Ishikawa (cell line): ENCODE data around the gene APOB.

ENCODE experiments used
- CEBPB ChIP-seq: IDR thresholded peaks from 2 replicates; pipeline ENCODE4 v1.6.1; 2012
- CREB1 ChIP-seq: IDR thresholded peaks from 2 replicates; pipeline ENCODE4 v1.6.1; 2012; ENCODE audit warnings: low read depth
- EGR1 ChIP-seq: IDR thresholded peaks from 2 replicates; pipeline ENCODE4 v1.6.1; 2012
- EP300 ChIP-seq: IDR thresholded peaks from 2 replicates; pipeline ENCODE4 v1.6.1; 2012; ENCODE audit warnings: borderline replicate concordance
- FOXM1 ChIP-seq: IDR thresholded peaks from 2 replicates; pipeline ENCODE4 v1.6.1; 2012; ENCODE audit warnings: low read depth, borderline replicate concordance
- NFIC ChIP-seq: IDR thresholded peaks from 2 replicates; pipeline ENCODE4 v1.6.1; 2012
- RAD21 ChIP-seq: IDR thresholded peaks from 2 replicates; pipeline ENCODE4 v1.6.1; 2012; ENCODE audit warnings: low read depth
- TAF1 ChIP-seq: IDR thresholded peaks from 2 replicates; pipeline ENCODE4 v1.6.1; 2012; ENCODE audit warnings: low read depth, mild to moderate bottlenecking
- TCF12 ChIP-seq: IDR thresholded peaks from 2 replicates; pipeline ENCODE4 v1.6.1; 2012; ENCODE audit warnings: low read depth
- TEAD4 ChIP-seq: IDR thresholded peaks from 2 replicates; pipeline ENCODE4 v1.6.1; 2012
- YY1 ChIP-seq: IDR thresholded peaks from 2 replicates; pipeline ENCODE4 v1.6.1; 2012; ENCODE audit warnings: low read depth
- ZBTB7A ChIP-seq: IDR thresholded peaks from 2 replicates; pipeline ENCODE4 v1.6.1; 2012; ENCODE audit warnings: low read depth
- TF ChIP-seq, protein P1 (sequence below): IDR thresholded peaks from 2 replicates; pipeline ENCODE4 v1.6.1; 2012; ENCODE audit warnings: low read depth, mild to moderate bottlenecking
- TF ChIP-seq, protein P2 (sequence below): IDR thresholded peaks from 2 replicates; pipeline ENCODE4 v1.6.1; 2012

Gene APOB

DNA sequence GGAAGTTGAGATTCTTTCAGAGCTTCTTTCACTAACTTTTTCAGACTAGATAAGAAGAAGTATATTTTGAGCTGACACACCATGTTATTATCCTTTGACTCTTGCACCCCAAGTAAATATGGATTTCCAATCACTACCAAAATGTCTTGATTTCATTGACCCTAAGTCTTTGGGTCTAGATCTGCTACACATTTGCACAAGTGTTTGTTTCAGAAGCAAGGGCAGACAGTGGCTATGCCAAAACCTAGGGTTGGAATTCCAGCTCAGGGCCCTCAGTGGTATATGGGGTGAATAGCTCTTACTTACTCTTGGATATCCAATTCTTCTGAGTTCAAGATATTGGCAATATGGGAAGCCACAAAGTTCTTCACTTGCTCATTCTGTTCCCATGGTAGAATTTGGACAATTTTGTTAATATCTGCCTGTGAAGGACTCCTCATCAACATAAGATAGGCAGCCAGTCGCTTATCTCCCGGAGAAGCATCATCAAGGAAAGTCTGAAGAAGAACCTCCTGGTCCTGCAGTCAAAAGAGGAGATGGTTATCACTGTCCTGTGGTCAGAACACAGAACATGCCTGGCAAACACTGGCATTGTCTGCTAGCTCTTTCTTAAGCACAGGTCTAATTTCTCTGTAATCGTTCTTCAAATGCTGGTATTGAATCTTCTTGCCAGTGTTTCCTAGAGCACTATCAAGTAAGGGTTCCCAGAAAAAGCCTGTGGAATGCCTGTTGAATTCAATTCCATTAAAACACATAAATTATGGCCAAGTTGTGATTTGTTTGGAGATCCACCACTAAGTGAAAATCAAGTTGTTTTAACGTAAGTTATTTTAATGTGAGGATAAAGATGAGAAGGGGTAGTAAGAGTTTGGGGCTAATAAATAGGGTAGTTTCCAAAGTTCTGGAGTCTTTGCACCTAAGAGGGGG, 15.6 kb downstream of the APOB start:
- TF ChIP-seq FOXM1: no peak
- TF ChIP-seq EGR1: no peak
- no peak for TF ChIP-seq TAF1
- TF ChIP-seq, protein P1, sequence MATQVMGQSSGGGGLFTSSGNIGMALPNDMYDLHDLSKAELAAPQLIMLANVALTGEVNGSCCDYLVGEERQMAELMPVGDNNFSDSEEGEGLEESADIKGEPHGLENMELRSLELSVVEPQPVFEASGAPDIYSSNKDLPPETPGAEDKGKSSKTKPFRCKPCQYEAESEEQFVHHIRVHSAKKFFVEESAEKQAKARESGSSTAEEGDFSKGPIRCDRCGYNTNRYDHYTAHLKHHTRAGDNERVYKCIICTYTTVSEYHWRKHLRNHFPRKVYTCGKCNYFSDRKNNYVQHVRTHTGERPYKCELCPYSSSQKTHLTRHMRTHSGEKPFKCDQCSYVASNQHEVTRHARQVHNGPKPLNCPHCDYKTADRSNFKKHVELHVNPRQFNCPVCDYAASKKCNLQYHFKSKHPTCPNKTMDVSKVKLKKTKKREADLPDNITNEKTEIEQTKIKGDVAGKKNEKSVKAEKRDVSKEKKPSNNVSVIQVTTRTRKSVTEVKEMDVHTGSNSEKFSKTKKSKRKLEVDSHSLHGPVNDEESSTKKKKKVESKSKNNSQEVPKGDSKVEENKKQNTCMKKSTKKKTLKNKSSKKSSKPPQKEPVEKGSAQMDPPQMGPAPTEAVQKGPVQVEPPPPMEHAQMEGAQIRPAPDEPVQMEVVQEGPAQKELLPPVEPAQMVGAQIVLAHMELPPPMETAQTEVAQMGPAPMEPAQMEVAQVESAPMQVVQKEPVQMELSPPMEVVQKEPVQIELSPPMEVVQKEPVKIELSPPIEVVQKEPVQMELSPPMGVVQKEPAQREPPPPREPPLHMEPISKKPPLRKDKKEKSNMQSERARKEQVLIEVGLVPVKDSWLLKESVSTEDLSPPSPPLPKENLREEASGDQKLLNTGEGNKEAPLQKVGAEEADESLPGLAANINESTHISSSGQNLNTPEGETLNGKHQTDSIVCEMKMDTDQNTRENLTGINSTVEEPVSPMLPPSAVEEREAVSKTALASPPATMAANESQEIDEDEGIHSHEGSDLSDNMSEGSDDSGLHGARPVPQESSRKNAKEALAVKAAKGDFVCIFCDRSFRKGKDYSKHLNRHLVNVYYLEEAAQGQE: no peak
- no peak for TF ChIP-seq YY1

- no peak for TF ChIP-seq EGR1
- no peak for TF ChIP-seq YY1
- TF ChIP-seq, protein P2, sequence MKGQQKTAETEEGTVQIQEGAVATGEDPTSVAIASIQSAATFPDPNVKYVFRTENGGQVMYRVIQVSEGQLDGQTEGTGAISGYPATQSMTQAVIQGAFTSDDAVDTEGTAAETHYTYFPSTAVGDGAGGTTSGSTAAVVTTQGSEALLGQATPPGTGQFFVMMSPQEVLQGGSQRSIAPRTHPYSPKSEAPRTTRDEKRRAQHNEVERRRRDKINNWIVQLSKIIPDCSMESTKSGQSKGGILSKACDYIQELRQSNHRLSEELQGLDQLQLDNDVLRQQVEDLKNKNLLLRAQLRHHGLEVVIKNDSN: no peak
- no peak for TF ChIP-seq CEBPB
- no peak for TF ChIP-seq ZBTB7A
- no peak for TF ChIP-seq FOXM1
- no peak for TF ChIP-seq TEAD4
- no peak for TF ChIP-seq RAD21
- TF ChIP-seq NFIC: no peak
- no peak for TF ChIP-seq TAF1
- TF ChIP-seq, protein P1: no peak
Measured at GRCh38 chr2:21026479-21027282, 17.2 kb downstream of the APOB start.

DNA sequence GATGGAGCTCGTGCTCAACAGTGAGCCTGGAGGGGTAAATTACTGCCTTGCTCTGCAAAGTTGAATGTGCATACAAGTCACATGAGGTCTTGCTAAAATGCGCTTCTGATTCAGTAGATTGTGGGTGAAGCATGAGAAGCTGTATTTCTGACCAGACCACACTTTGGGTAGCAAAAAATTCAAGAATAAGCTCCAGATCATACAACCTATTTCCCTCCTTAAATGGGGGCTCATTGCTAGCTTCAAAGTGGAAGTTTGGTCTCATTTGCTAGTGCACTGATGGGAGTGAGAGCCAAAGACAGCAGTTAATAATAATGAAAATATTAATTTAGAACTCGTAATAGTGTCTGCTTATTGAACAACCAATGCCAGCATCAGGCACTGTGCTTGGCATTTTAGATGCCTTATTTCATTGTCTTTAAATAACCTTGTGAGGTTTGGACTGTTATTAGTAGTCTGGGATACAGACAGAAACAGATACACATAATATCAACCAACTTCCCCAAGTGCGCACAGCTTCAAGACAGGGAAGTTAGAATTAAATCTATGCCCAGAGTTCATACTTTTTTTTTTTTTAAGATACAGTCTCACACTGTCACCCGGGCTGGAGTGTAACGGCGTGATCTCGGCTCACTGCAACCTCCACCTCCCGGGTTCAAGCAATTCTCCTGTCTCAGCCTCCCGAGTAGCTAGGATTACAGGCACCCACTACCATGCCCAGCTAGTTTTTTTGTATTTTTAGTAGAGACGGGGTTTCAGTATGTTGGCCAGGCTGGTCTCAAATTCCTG, 18.0 kb downstream of the APOB start:
- TF ChIP-seq, protein P2: no peak
- no peak for TF ChIP-seq CREB1
- TF ChIP-seq TCF12: no peak
- TF ChIP-seq TEAD4: no peak
- TF ChIP-seq RAD21: no peak
- no peak for TF ChIP-seq FOXM1
- TF ChIP-seq EGR1: no peak
- no peak for TF ChIP-seq ZBTB7A
- TF ChIP-seq NFIC: no peak
- no peak for TF ChIP-seq YY1
- TF ChIP-seq CEBPB: no peak
- no peak for TF ChIP-seq EP300
- TF ChIP-seq, protein P1: no peak
- no peak for TF ChIP-seq TAF1
